Measurements from ENCODE around the gene CPED1.
"Not testable (repeated sequence)": the region's sequence is repeated elsewhere in the genome, so short reads cannot be mapped to it uniquely, and the experiment has no call there.

The CPED1 gene

DNA sequence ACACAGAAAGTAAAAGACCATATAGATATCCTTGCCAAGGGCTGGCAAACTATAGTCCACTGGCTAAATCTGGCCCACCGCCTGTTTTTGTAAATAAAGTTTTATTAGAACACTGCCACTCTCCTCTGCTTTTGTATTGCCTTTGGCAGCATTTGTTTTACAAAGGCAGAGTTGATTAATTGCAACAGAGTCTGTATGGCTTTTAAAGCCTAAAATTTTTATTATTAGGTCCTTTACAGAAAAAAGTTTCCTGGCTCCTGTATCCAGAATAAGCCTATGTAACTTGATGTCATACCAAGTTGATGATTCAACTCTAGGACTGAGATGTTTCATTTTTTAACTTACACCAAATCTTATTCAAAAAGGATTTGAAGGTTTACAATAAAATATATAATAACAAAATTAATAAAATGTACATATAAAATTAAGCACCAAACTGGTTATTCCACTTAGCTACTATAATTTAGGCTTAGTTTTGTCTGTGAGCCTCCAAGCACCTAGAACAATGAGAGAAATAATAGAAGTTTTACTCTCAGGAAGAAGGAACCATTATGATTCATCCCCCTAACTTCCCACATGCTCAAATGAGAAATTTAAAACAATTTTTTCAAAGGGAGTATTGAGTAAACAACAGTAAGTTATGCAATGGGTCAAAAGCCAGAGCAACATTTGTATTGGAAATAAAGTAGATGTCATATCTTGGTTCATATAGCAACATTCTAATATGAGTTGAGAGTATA, 31.9 kb downstream of the CPED1 start:
- DNase-seq, result peak; percentile 72 to 96

DNA sequence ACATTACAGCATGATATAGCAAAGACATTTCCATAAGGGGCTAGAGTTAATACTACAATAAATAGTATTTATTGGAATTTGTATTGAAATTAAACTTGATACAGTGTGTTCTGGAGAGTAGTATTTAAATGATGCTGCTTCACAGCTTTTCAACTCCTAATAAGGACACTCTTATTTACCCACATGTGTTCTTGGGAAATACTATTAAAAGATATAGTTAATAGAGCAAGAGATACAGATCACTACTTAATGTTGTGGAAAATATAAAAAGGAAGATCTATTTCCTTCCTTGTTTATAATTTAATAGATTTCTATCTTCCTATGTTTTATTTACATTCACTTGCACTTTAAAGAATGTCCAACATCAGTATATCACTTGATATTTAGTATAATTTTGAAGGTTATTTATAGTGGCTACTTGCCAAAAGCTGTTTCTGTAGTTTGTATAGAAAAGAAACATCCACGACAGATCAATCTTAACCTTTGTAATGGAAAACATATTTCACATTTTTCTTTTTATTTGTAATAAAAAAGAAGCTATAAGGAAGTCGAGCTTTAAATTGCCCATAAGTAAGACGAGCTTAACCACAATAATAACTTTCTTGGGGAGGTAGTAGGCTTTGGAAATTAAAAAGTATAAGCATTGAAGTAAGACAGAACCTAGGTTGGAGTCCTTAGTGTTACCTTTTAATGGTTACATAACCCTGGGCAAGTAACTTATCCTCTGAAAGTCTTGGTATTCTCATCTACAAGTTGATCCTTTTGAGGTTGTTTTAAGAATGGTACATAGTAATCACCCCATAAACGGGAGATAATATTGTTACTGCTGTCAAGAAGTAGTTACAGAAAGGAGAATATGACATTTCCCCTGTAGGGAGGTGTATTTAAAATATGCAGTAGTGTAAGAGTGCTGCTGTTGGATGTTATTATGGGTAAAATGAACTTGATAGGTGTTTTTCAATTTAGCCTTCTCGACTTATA, 32.8 kb downstream of the CPED1 start:
- DNase-seq, result no peak

GRCh38 chr7:121023194-121023593, 34.7 kb downstream of the CPED1 start:
- DNase-seq, result peak; percentile 58 to 69

DNA sequence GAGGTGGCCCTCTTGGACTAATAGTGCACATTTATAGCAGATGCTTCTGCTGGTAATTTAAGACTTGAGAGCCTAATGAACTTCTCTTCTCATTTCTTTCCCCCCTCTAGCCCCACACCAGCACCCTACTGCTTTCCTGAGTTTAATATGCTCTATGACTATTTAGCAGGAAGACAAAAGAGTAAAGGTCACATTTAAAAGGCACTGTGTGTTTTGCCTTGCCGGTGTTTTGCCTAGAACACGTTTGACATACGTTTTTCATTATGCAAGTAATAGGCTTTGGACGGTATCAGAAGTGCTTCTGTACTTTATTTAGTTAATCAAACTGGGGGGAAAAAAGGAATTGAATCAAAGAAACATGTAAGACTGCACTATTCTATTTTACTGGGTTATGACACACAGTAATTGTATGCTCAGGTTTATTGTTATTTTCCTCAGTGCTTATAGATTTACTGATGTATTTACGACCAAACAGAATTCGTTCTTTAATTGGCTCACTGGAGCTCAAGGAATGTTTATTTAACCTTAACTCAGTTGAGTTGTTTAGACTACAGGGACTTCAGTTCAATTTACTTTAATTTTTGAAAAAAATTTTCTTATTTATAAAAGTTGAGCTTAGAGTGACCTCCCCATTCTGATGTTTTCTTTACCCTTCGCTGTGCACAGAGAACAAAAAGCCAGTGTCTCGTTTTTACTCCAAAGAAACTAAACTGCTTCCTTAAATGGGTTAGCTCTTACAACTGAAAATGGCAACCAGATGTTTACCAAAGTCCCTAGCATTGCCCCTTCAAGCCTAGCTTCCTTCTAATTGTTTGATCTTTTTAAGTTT, 35.4 kb downstream of the CPED1 start:
- DNase-seq, result no peak

DNA sequence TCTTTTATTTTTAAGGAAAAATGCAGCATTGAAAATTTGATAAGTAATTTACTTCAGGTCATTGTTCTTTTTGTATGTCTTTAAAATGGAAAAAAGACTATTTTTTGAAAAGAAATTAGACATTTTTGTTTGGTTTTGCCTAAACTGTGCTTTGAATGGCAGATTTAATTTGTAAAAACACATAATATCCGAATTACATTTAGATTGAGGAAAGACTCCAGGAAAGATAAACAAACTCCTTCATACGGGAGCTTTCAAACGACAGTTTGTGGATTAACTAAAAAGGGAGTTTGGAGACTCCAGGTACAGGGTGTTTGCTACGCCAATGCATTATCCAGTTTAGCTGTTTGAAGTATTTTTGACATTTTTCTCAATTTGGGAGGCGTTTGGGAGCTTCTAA, 36.1 kb downstream of the CPED1 start:
- no peak for DNase-seq

DNA sequence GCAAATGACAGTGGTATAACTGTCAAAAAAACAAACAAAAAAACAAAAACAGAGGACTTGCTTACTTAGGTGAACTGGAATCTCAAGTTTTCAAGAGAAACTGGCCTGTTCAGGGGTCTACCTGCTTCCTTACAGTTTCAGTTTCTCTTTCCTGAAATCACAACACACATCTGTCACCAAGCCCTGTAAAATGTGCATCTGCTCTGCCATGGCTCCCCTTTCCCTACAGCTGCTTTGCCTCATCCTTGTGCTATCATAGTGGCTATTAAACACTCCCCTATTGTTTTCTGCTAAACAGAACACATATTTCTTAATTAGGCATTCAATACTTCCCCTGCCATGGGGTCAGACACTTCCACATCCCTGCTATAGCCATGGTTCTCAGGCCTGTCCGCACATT, 37.6 kb downstream of the CPED1 start:
- DNase-seq, result no peak

DNA sequence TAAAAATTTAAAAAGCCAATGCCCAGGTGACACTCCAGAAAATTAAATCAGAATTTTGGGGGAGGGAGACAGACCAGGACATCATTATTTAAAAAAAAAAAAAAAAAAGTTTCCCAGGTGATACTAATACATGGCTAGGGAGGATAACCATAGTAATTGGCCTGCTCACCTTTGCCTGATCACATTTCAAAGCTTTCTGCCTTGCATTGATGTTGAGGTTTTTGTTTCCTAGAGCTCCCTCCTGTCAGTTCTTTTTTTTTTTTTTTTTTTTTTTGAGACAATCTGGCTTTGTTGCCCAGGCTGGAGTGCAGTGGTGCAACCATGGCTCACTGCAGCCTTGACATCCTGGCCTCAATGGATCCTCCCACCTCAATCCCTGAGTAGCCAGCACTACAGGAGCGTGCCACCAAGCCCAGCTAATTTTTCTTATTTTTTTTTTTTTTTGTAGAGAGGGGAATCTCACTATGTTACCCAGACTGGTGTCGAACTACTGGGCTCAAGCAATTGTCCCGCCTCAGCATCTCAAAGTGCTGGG, 38.1 kb downstream of the CPED1 start:
- DNase-seq, result no peak

- DNase-seq, result no peak
Observed at GRCh38 chr7:121027761-121028669, 39.5 kb downstream of the CPED1 start.

- no peak for DNase-seq
Observed at GRCh38 chr7:121029302-121029701, 40.8 kb downstream of the CPED1 start.

DNA sequence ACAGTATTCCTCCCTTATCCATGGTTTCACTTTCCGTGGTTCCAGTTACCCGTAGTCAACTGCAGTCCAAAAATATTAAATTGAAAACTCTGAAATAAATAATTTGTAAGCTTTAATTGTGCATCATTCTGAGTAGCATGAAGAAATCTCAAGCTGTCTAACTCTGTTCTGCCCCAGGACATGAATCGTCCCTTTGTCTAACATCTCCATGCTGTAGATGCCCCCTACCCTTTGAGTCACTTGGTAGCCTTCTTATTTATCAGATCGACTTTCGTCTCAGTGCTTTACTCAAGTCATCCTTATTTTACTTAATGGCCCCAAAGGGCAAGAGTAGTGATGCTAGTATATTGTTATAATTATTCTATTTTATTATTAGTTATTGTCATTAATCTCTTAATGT, 41.8 kb downstream of the CPED1 start:
- DNase-seq, result no peak

GRCh38 chr7:121032645-121033460, 44.3 kb downstream of the CPED1 start:
- no peak for DNase-seq

DNA sequence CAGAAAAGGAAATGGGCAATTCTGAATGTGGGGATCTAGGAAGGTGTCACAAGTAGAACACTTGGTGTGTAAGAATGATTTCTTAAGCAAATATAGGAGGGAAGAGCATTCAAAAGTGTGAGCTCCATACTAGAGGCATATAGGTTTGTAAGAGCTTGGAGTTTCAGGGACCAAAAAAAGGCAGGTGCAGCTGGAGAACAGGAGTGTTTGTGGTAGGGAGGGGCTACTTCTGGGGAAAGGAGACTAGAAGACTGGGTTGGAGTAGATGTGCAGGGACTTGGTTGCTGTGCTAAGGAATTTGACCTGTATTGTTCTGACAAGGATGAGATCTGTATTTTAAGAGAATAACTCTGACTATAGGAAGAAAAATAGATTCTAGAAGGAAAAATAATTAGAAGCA, 46.4 kb downstream of the CPED1 start:
- no peak for DNase-seq

DNA sequence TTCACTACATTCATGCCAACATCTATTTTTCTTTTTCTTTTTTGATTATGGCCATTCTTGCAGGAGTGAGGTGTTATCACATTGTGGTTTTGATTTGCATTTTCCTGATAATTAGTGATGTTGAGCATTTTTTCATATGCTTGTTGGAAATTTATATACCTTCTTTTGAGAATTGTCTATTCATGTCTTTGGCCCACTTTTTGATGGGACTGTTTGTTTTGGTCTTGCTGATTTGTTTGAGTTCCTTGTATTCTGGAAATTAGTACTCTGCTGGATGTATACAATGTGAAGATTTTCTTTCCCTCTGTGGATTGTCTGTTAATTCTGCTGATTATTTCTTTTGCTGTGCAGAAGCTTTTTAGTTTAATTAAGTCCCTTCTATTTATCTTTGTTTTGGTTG, 48.3 kb downstream of the CPED1 start:
- DNase-seq, result not testable (repeated sequence)

DNA sequence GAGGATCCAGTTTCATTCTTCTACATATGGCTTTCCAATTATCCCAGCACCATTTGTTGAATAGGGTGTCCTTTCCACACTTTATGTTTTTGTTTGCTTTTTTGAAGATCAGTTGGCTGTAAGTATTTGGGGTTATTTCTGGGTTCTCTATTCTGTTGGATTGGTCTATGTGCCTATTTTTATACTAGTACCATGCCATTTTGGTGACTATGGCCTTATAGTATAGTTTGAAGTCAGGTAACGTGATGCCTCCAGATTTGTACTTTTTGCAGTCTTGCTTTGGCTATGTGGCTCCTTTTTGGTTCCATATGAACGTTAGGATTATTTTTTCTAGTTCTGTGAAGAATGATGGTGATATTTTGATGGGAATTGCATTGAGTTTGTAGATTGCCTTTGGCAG, 48.8 kb downstream of the CPED1 start:
- DNase-seq, result not testable (repeated sequence)

- DNase-seq, result no peak
Observed at GRCh38 chr7:121037957-121038716, 49.6 kb downstream of the CPED1 start.

- DNase-seq, result no peak
Observed at GRCh38 chr7:121038717-121039509, 50.4 kb downstream of the CPED1 start.

DNA sequence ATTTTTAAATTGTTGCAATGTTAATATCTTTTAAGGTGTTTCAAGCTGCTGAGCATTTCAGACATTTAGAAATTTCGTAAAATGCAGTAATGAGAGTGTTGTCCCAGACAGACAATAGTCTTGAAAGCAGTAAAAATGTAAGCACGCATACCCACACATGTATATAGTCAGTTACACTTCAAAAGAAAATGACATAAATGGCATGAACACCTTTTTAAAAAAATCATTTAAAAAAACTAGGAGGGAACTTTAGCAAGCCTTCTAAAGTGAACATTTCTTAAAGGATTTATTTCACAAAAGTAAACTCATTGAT, 51.0 kb downstream of the CPED1 start:
- DNase-seq, result no peak

DNA sequence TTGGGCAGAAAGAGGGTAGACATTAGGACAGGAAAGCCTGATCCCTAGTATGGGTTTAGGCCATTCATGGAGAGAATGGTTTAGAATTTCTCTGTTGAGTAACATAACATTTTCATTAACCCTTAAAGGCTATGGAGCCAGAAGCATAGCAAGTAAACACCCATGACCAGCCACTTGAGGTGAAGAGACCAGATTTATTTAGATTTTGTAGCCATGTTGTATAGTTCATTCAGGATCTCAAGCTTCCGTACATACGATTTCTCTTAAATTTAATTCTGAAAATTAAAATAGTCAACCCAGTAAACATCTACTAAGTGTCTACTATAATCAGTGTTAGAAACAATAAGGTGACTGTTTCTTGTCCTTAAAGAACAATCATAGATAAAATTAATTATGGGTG, 51.5 kb downstream of the CPED1 start:
- no peak for DNase-seq

- no peak for DNase-seq
Observed at GRCh38 chr7:121041516-121042148, 53.1 kb downstream of the CPED1 start.
